NCI-H146 treated with DMSO at 0.1 percent for 48 hours (cell line): ENCODE results near the gene BRD1.
"Not testable (repeated sequence)": the region's sequence is repeated elsewhere in the genome, so short reads cannot be mapped to it uniquely, and the experiment has no call there.

Experiments
- DNase-seq: peaks from one replicate; lab custom pipeline; 2025; ENCODE audit not compliant: unreplicated experiment; lab: John Stamatoyannopoulos, UW

BRD1 gene

DNA sequence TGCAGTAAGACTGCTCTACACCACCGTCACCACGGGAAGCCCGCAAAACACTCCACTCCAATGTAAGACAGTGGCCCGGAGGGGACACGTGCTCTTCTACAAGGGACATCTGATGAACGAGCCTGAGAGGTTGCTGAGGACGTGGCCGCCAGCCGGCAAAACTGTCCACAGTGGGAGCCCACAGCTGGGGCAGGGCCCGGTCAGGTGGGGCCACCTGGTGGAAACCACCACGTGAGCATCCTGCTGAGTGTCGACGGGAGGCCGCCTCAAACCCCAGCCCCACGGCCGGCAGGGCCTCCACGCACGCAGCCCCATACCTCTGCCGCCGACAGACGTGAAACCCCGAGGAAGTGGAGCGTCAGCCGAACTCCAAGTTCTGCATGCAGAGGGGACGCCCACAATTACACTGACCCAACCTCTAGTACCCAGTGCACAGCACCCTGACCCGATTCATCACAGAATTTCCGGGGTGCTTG lies 42.6 kb downstream of the BRD1 start:
- no peak for DNase-seq

DNA sequence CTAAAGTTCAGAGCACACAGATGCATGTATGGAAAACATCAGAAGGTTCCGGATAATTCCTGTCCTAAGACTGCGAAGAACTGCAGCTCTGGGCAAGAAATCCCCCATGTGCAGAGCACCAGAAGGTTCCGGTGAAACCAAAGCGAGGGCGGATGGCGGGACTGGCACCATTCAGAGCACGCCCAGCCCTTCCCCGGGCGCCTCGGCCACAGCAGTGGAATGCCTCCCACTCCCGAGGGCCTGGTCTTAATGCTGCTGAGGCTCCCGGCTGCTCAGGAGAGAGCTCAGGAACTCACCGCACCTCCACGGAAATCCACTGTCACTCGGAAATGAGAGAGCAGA lies 43.1 kb downstream of the BRD1 start:
- DNase-seq, result no peak

DNA sequence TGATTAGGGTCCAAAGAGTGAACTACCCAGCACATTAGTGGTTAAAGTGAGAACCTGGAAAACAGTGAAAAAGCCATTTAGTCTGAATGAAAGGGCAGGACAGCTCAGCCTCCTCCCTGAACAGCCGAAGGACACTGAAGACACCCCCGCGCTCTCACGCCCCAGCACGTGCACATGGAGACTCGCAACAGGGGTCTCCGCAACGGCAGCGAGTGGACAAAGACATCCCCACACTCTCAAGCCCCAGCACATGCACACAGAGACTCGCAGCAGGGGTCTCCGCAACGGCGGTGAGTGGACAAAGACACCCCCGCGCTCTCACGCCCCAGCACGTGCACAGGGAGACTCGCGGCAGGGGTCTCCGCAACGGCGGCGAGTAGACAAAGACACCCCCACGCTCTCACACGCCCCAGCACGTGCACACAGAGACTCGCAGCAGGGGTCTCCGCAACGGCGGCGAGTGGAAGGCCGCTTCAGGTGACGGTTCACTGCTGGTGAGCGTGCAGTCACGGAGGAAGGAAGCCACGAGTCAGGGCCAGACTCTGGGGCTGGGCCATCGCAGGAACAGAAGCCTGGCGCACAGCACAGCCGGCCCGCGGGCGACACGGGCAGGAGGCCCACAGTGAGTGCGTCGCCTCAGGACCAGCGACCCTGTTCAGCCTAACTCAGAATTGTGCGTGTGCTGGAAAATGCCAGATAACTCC lies 43.6 kb downstream of the BRD1 start:
- DNase-seq, result no peak

DNA sequence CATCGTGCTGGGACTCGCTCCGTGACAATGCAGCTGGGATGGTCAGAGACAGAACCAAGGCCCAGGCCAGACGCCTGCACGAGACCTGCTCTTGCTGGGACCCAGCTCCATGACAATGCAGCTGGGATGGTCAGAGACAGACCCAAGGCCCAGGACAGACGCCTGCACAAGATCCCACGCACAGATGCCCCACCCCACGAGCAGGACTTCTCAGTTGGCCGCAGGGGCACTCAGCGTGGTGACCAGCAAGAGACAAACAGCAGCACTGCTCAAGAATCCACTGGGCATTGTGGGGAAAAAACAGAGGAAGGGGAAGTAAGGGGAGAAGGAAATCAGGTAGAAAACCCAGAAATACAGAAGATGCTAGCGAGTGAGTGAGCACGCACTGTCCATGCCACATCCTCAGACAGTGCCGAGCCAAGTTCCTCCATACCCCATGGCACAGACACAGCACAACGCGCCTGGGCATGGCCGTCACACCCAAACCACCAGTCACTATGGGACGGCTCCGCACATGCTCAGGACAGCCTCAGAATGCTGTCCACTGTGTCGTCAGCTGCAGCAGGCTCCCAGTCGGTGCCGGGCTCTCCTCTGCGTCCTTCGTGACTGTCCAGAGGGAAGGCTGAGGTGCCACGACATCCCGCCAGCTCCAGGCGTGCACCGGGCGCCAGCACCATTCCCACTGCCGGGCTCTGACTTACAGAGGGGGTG lies 44.5 kb downstream of the BRD1 start:
- DNase-seq, result no peak

DNA sequence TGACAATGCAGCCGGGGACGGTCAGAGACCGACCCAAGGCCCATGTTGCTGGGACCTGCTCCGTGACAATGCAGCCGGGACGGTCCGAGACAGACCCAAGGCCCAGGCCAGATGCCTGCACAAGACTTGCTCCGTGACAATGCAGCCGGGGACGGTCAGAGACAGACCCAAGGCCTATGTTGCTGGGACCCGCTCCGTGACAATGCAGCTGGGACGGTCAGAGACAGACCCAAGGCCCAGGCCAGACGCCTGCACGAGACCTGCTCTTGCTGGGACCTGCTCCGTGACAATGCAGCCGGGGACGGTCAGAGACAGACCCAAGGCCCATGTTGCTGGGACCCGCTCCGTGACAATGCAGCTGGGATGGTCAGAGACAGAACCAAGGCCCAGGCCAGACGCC lies 45.8 kb downstream of the BRD1 start:
- DNase-seq, result not testable (repeated sequence)

DNA sequence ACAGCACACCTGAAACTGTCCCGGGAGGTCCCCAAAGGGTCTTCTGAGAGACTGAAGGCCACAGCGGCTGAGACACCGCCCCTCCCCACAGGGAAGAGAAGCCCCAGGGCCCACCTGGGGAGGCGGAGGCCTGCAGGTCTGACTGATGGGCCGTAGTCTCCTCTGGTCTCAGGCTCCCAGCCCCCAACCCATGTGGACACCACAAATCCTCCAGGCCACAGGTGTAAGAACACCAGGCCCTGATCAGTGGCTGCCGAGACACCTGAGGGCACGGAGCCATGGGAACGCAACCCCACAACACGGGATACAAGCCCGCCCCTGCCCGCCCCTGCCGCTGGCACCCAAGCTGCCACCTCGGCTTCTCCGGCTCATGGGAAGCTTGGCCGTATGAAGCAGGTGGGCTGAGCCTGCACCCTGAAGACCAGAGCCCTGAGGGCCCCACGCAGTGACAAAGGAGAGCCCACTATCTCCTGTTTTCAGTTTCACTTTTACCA lies 46.3 kb downstream of the BRD1 start:
- DNase-seq, result no peak

DNA sequence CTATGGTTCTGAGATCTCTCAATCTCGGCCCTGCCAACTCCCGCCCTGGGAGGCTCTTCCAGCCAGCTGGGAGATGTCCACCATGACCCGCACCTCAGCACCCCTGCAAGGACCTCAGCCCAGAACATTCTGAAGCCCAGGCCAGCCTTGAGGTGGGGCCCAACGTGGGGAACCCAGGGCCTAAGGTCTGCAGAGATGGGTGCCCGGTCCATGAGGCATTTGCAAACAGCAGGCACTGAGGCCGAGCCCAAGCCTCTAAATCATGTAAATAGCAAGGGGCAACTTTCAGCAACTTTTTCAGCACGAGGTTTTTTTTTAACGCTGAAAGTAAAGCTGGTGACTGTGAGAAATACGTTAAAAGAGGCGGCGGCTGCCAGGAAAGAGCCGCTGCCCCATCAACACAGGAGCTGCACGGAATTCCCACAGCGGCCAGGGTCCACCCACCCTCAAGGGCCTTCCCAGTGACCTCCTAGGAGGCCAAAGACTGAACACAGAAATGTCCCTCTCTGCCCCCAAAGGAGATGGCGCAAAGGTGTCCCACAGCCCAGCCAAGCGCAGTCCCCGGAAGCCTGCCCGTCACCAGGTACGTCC lies 46.9 kb downstream of the BRD1 start:
- no peak for DNase-seq

DNA sequence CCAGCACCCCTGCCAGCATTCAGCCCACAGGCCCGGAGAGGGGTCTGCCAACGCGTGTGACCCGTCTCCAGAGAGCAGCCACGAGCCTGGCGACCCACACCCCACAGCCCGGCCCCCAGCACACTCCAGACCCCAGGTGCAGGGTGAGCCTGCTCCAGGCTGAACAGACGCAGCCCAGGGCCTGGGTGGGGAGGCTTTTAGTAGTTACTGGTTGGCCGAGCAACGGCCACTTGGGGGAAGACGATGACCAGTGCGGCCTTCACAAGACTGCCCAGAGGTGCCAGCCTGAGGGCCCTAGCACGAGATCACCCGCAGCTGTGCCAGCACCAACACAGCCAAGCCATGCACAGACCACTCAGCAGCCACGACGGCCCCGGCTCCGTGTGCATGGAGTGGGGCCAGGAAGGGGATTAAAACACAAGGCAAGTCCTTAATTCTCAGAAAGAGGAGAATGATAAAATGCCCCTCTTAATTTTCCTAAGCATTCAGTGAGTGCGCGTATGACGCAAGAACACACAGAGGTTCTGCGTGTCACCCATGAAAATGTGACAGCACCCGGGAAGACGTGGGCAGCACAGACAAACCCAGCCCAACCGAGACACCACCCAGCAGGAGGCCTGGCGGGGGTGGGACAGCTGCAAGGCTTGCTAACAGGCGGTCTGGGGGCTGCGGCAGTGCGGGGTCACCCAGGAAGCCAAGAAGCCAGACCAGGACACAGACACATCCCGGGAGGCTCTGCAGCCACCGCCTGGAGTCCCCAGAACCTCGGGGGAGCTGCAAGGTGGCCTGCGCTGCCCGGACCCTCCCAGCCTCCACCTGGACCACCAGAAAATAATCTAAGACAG lies 47.6 kb downstream of the BRD1 start:
- DNase-seq, result no peak

DNA sequence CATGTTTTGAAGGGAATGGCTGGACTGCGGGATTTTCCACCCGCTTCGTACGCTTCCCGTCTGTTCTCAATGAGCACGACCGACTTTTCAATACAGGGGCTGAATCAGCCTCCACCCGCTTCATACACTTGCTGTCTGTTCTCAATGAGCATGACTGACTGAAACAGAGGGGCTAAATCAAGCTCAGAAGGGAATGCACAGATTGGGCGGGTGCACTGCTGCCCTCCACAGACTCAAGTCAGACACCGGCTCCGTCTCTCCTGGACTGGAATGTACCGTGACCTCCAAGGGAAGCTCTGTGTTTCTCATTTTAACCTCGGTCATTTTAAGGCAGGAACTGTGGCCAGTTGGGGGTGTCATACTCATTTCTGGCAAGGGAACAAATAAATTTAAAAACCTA lies 48.5 kb downstream of the BRD1 start:
- DNase-seq, result no peak

DNA sequence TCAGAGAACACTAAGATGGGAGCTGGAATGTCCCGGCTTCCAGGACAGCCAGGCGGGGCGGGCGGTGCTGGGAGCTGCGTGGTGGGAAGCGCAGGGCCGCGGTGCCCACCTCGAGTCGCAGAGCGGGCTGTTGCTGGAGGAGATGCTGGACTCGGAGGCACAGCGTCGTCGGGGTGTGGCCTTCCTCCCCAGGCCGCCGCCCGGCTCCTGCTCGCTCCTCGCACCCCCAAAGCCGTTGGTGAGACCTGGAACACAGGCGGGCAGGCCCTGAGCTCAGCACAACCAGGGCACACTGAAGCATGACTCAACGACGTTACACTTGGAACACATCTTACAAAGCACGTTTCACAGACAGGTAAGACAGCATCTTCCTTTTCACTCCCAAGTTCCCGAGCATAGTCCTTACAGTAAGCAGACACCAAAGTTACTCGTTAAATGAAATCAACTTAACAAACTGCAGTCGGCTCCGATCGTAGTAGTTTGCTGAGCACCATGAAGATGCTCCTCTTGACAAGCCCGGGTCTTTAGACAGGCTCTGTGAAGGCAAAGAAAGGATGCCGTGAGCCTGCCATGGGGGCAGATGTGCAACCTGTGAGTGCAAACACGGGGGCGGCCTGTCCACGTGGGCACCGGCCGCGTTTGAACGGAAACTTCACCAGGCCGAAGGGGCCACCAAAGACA lies 50.0 kb downstream of the BRD1 start:
- no peak for DNase-seq

DNA sequence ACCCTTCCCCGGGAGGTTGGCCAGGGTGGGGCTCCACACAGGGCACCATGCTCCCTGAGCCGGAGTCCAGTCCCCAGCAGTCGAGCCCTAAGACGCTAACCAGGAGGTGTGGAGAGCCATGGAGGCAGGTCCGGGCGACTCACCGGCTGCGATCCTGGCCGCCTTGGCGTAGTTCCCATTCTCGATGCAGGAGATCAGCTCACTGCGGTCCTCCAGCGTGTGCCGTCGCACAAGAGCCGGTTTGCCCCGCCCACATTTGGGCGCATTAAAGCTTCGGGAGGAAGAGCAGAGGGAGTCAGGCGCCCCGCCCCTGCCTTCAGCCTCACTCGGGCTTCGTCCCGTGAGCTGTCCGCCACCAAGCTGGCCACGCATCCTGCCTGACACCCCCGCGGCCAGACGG lies 50.8 kb downstream of the BRD1 start:
- no peak for DNase-seq

DNA sequence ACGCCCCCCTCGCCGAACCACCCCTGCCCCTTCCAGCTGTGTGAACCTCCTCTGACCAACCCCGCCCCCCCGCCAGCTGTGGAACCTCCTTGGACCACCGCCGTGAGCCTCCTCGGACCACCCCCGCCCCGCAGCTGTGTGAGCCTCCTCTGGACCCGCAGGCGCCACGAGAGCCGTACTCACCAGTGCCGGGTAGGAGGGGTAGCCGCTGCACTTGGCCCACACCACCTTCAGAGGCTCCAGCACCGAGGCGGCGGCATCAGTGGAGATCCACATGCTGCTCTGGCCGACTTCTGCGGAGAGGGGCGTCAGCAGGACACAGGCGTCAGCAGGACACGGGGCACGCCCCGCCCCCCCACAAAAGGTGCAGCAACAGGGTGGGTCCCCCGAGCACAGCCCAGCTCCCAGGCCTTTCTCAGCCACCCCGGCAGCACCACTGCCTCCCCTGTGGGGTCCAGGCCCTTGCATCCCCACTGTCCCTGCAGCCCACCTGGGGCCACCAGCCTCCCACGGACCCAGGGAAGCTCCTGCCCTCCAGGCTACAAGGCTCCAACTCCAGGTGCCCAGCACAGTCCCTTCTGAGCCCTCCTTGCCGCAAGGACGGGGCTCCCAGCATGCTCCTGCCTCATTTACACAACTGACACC lies 51.7 kb downstream of the BRD1 start:
- DNase-seq, result no peak

DNA sequence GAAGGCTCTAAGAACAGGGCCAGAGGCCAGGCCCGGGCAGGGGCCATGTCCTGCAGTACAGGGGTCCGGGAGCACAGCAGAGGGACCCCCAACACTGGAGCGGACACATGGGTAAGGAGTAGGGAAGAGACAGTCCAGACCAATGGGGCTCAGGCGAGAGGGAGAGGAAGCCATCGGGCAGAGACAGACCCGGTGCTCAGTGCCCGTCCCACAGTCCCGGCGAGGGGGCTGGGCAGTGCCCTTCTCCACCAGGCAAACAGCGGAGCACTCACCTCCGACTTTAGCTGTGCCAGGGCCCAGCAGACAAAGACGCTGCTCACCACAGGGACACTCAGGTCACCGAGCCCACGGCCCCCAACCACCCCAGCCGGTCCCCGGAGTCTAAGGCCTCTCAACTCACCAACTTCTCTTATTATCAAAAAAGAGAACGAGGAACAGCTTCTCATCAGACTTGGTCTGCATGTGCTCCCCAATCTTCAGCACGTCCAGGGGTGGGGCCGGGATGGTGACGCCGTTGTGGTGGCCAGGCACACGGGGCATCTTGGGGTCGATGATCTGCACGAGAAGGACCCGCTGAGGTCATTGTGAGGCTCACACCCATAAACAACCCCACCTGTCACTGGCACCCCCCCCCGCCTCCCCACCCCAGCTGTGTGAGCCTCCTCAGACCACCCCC lies 52.3 kb downstream of the BRD1 start:
- DNase-seq, result no peak

DNA sequence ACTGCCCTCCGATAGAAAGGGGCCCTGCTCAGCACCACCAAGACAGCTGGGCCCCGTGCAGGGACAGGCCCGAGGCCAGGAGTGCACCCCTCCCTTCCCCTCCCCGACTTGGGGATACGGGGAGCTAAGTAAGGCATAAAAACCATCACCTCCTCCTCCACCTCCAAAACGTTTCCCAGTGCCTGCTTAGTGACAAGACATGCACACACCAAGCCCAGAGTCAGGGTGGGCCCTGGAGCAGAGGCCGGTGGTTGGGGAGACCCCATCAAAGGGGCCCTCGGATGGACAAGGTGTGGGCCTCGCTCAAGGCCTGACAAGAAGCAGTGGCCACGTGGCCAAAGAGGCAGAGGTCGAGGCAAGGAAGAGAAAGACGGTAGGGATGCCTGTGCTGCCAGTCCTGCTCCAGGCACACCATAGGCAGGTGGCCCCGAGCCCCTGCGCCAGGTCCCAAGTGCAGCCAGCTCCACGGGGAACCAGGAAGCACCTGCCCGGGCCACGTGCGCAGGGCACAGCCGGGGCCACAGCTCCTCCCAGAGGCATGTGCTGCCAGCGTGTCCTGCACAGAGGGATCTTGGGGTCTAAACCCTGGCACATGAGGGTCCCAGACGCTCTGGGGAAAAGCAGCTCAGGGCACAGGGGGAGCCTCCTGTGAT lies 53.0 kb downstream of the BRD1 start:
- no peak for DNase-seq

DNA sequence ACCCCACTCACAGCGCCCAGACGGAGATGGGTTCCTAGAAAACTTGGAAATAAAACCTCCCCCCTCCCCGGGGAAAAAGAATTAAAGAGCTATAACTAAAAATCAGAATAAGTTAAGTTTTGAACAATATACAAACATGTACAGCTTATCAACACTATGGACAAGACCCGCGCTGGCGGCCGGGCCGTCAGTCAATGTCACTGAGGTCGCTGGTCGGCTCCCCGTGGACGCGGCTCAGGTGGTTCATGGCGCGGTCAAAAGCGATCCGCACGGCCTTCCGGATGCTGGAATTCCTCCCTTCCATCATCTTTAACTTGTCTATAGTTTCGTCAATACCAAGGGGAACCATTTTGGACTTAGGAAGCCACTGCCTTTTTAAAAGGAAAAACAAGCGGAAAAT lies 53.6 kb downstream of the BRD1 start:
- no peak for DNase-seq

DNA sequence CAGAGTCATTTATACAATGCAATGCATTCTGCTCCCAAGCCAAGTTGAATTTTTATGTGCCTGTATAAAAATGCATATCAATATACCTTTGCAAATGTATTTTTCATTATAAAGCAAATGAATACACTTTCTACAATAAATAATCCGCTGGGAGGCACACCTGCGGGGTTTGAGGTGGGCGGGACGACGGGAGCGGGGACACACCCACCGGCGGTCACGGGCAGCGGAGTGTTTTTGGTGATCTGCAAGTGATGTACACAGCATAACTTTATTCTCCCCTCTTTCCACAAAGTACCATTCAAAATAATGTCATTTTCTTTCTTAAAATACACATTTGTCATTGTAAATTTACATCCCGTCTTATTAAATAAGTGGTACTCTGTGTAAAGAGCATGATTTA lies 54.1 kb downstream of the BRD1 start:
- no peak for DNase-seq

DNA sequence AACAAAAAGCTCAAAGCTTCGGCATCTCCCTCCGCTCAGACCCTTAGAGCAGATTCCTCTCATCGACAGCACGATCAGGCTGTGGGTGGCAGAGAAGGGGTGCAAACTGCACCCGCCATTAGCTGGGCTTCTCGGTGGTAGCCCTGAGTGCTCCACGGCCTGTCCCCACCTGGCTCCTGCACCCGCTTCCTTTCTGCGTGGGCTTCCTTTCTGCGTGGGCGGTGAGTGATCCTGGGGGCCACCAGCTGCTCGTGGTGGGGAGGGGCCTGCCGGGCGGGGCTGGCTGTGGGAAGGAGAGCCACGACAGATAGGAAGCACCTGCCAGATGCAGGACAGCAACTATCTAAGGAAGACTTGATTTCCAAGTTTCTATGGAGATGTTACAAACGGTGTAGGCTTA lies 55.0 kb downstream of the BRD1 start:
- no peak for DNase-seq

DNA sequence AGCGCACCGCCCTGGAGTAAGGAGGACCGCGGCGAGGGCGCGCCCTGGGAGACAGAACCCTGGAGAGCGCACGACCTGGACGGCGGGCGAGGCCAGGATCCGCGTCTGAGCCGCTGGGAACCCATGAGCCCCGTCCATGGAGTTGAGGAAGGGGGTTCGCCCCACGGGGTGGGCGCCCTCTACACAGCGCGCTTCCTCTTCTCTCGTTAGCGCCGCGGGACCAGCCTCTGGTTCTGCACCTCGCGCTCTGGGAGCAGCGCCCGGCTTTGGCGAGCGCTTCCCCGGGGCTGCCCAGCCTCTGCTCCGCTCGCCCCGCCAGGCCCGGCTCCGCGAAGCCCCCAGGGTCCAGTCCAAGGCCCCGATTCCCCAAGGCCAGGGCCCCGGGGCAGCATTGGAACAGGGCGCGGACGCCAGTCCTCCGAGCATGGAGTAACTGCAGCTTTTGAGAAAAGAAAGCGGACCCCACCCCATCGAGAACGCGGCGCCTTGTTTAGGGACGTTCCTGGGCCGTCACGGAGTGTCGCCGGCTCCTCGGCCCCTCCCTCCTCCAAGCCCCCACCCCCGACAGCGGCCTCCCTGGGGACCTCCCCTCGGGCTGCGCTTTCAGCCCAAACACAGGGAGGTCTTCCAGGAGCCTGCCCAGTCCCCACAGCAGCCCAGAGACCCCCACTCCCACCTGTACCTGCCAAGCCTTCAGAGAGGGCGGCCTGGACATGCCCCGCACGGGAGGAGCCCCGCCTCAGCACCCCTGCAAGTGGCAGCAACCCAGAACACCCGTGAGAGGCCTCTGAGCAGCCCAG lies 56.2 kb downstream of the BRD1 start:
- DNase-seq, result no peak
